GM12874 (cell line): Measurements from ENCODE around the gene GTF3C5.

ENCODE experiments used
- TF ChIP-seq, protein P1 (sequence below): IDR thresholded peaks from 2 replicates; pipeline ENCODE4 v1.5.1; 2011; ENCODE audit warnings: low read depth, mild to moderate bottlenecking, control low read depth, low read length, moderate library complexity; ENCODE audit not compliant: insufficient read depth

The GTF3C5 gene

GRCh38 chr9:133026426-133026825, 4.4 kb upstream of the GTF3C5 start:
- TF ChIP-seq, protein P1, sequence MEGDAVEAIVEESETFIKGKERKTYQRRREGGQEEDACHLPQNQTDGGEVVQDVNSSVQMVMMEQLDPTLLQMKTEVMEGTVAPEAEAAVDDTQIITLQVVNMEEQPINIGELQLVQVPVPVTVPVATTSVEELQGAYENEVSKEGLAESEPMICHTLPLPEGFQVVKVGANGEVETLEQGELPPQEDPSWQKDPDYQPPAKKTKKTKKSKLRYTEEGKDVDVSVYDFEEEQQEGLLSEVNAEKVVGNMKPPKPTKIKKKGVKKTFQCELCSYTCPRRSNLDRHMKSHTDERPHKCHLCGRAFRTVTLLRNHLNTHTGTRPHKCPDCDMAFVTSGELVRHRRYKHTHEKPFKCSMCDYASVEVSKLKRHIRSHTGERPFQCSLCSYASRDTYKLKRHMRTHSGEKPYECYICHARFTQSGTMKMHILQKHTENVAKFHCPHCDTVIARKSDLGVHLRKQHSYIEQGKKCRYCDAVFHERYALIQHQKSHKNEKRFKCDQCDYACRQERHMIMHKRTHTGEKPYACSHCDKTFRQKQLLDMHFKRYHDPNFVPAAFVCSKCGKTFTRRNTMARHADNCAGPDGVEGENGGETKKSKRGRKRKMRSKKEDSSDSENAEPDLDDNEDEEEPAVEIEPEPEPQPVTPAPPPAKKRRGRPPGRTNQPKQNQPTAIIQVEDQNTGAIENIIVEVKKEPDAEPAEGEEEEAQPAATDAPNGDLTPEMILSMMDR: no peak

- TF ChIP-seq, protein P1: no peak
Observed at GRCh38 chr9:133027134-133027533, 3.7 kb upstream of the GTF3C5 start.

DNA sequence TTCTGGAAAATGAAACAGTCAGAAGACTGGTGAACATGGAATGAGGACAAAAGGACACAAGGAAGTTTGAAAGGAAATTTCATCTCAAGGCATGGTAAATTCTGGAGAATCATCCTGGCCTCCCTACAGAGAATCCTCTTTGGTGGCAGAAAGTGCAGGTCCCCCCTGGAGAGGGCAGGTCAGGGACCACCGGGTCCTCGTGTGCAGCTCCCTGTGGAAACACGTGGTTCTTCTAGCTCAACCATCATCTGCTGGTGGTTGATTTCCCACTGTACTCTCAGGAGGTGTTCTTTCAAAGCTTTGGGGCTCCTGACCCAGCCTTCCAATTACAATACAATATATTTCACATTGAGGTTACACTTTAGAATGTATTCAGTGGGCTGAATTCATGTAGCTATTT, 2.6 kb upstream of the GTF3C5 start:
- TF ChIP-seq, protein P1: no peak

DNA sequence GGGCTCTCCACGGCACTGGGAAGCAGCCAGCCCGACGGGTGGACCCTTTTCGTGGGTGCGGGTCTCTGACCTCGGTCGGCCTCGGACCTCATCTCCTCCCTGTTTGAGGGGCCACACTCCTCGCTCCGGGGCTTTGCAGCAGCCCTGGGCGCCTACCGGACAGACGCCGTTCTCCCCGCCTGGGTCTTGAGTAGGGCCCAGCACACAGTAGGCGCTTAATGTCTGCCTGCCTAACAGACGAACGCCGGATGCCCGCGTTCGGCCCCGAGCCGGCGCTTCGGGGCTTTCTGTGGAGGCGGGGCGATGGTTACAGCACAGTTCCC, 842 bp upstream of the GTF3C5 start:
- TF ChIP-seq, protein P1: no peak

GRCh38 chr9:133031130-133031422, 279 bp downstream of the GTF3C5 start:
- TF ChIP-seq, protein P1: no peak

- TF ChIP-seq, protein P1: no peak
Observed at GRCh38 chr9:133031496-133031911, 707 bp downstream of the GTF3C5 start.

DNA sequence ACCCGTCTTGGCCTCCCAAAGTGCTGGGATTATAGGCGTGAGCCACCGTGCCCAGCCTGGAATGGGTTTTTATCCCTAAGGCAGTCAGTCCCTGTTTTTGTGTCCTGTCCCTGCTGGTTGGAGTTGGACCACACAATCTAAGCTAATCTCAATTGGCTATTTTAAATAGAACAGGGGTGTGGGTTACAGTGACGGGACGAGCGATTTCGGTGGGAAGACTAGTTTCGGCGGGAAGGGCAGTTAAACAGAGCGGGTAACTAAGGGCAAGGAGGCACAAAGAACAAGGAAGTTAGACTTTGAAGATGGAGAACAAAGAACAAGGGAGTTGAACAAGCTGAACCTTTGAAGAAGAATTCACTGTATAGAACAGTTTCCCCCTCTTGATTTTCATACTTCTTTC, 1.4 kb downstream of the GTF3C5 start:
- TF ChIP-seq, protein P1: no peak

DNA sequence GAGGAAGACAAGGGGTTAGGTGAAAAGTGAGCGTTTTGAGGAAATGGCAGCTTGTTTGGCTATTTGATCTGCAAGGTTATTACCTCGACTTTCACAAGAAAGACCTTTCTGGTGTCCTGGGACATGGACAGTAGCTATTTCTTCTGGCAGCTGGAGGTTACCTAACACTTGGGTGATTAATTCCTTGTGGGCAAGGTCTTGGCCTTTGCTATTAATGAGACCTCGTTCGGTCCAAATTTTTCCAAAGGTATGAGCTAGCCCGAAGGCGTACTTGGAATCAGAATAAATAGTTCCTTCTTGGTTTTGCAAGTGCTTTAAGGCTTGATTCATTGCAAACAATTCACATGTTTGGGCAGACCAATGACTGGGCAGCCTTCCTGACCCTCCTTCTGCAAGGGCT, 4.9 kb downstream of the GTF3C5 start:
- TF ChIP-seq, protein P1: no peak
